Measurements from ENCODE around the gene DCAF6. TPM values are rescaled to one million over a fixed set of nuclear protein-coding genes. Genes with fewer than 3 reads are reported as not detected.

DCAF6 gene
- total RNA-seq, 1 experiment from 2014 or later = 41.9 TPM

GRCh38 chr1:167905671-167906070, 30.8 kb upstream of the DCAF6 start:
- no peak for DNase-seq
- H3K27me3 ChIP-seq (replicated peaks; ENCODE audit: control insufficient read depth, insufficient read depth, low read length) = no peaks in the 10 kb centered on the region
- Mint-ChIP-seq H3K36me3 (ENCODE audit: insufficient read depth, unreplicated experiment) (no peaks in the 10 kb centered on the region), H3K27ac (ENCODE audit: unreplicated experiment) (no peak overlapping the region), H3K4me1 (ENCODE audit: low read depth, unreplicated experiment) (peaks cover 33% of the 10 kb centered on the region), H3K27me3 (ENCODE audit: insufficient read depth, unreplicated experiment) (no peaks in the 10 kb centered on the region), H3K9me3 (ENCODE audit: unreplicated experiment) (peaks cover 18% of the 10 kb centered on the region), H3K4me3 (ENCODE audit: unreplicated experiment) (no peak overlapping the region)
- H3K4me1 ChIP-seq = peaks cover 6% of the 10 kb centered on the region
- POLR2A ChIA-PET = no interaction called here
- CTCF ChIA-PET = no interaction called here
- TF ChIP-seq CTCF (IDR thresholded peaks at IDR 0.05; ENCODE audit: insufficient read depth in 1 of 2, low read depth in 1 of 2, low read length in 1 of 2, severe bottlenecking in 1 of 2, unreplicated experiment in 1 of 2) = no peak
- no peaks in the 10 kb centered on the region; the same call in 1 of the 2 replicates for H3K36me3 ChIP-seq (ENCODE audit: control insufficient read depth, insufficient read depth, low read length)
- intact Hi-C loops (cut with micrococcal nuclease; ENCODE audit: unreplicated experiment) = no loop called here
- BruUV-seq (replicated peaks) = no TSS peak
- peaks cover 3% of the 10 kb centered on the region; the same call in 1 of the 2 replicates for H3K9me3 ChIP-seq
- no peak overlapping the region for H3K4me3 ChIP-seq (ENCODE audit: low read depth, low read length)

GRCh38 chr1:167909691-167910180, 26.7 kb upstream of the DCAF6 start:
- no TSS peak for BruUV-seq (replicated peaks)
- CTCF ChIA-PET = interaction anchor here (1.0 kb wide), 1 partner anchor 173 kb away, joined by 4 read pairs; no protein-coding TSS in a partner anchor

GRCh38 chr1:167910530-167910929, 26.0 kb upstream of the DCAF6 start:
- ChIA-PET CTCF (interaction anchor here (1.0 kb wide), 1 partner anchor 172 kb away, joined by 4 read pairs; no protein-coding TSS in a partner anchor), POLR2A (no interaction called here)
- Mint-ChIP-seq H3K36me3 (ENCODE audit: insufficient read depth, unreplicated experiment) (peaks cover 23% of the 10 kb centered on the region), H3K27ac (ENCODE audit: unreplicated experiment) (peak overlapping the region; percentile 9), H3K9me3 (ENCODE audit: unreplicated experiment) (peaks cover 18% of the 10 kb centered on the region), H3K4me3 (ENCODE audit: unreplicated experiment) (no peak overlapping the region), H3K4me1 (ENCODE audit: low read depth, unreplicated experiment) (peaks cover 20% of the 10 kb centered on the region), H3K27me3 (ENCODE audit: insufficient read depth, unreplicated experiment) (no peaks in the 10 kb centered on the region)
- Histone ChIP-seq H3K4me3 (ENCODE audit: low read depth, low read length) (no peak overlapping the region), H3K27me3 (replicated peaks; ENCODE audit: control insufficient read depth, insufficient read depth, low read length) (no peaks in the 10 kb centered on the region), H3K36me3 (ENCODE audit: control insufficient read depth, insufficient read depth, low read length) (peaks cover 5% of the 10 kb centered on the region), H3K9me3 (peaks cover 3% of the 10 kb centered on the region; the same call in 1 of the 2 replicates), H3K4me1 (peaks cover 18% of the 10 kb centered on the region)
- no peak for TF ChIP-seq CTCF (IDR thresholded peaks at IDR 0.05; ENCODE audit: insufficient read depth in 1 of 2, low read depth in 1 of 2, low read length in 1 of 2, severe bottlenecking in 1 of 2, unreplicated experiment in 1 of 2)
- no TSS peak for BruUV-seq (replicated peaks)
- DNase-seq = no peak
- intact Hi-C loops (cut with micrococcal nuclease; ENCODE audit: unreplicated experiment) = no loop called here

More at GRCh38 chr1:167909691-167910180, 26.7 kb upstream of the DCAF6 start:
- intact Hi-C loops (cut with micrococcal nuclease; ENCODE audit: unreplicated experiment) = no loop called here
- Histone ChIP-seq H3K4me1 (peaks cover 17% of the 10 kb centered on the region), H3K4me3 (ENCODE audit: low read depth, low read length) (no peak overlapping the region), H3K9me3 (peaks cover 3% of the 10 kb centered on the region; the same call in 1 of the 2 replicates), H3K36me3 (ENCODE audit: control insufficient read depth, insufficient read depth, low read length) (peaks cover 5% of the 10 kb centered on the region), H3K27me3 (replicated peaks; ENCODE audit: control insufficient read depth, insufficient read depth, low read length) (no peaks in the 10 kb centered on the region)
- Mint-ChIP-seq H3K27ac (ENCODE audit: unreplicated experiment) (peak overlapping the region; percentile 9), H3K4me1 (ENCODE audit: low read depth, unreplicated experiment) (peaks cover 26% of the 10 kb centered on the region), H3K36me3 (ENCODE audit: insufficient read depth, unreplicated experiment) (peaks cover 19% of the 10 kb centered on the region), H3K4me3 (ENCODE audit: unreplicated experiment) (no peak overlapping the region), H3K27me3 (ENCODE audit: insufficient read depth, unreplicated experiment) (no peaks in the 10 kb centered on the region), H3K9me3 (ENCODE audit: unreplicated experiment) (peaks cover 18% of the 10 kb centered on the region)
- DNase-seq = no peak
- POLR2A ChIA-PET = no interaction called here
- TF ChIP-seq CTCF (IDR thresholded peaks at IDR 0.05; ENCODE audit: insufficient read depth in 1 of 2, low read depth in 1 of 2, low read length in 1 of 2, severe bottlenecking in 1 of 2, unreplicated experiment in 1 of 2) = no peak
